ENCODE results near the gene ZNF765.

Gene ZNF765

DNA sequence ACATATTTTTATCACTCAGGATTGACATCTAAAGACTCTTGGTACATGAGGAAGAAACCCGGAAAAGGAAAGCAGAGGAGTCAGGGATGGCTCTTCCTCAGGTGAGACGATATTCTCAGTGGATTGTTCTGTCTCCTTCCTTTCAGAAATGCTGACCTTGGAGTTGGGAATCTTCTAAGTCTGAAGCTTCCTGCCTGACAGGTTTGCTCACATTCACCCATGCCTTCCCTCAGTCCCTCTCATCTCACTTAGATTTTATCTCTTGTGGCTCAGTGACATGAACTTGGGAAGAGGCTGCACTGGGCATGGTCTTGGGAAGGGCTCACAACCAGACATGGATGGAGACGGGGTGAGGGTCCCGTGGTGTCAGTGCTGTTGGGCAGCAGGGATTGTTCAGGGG is 22.8 kb upstream of the ZNF765 start:
- no peak for DNase-seq (ENCODE audit: low spot score)
- no peak for TF ChIP-seq CTCF (IDR thresholded peaks at IDR 0.05; ENCODE audit: borderline replicate concordance, control extremely low read depth, extremely low read depth, insufficient read depth, missing control alignments)
- in situ Hi-C loops (cut with MboI; ENCODE audit: low sequenced_read_pairs, unreplicated experiment) = no loop called here

DNA sequence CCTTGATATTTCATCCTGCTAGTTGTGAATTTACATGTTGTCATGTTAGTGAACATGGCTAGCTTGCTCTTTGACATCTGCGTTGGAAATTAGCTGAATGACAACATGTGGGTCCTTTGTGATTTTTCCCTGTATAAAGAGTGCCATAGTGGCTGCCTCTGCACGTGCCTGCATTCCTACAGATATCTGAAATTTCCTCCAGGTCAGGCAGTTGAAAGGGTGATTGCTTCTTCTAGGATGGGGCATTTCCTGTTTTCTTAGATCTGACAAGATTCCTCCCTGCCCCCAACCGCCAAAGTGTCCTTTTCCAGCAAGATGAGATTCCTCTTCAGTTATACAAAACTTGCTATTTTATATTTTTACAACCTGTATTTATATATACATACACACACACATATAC is 20.7 kb upstream of the ZNF765 start:
- in situ Hi-C loops (cut with MboI; ENCODE audit: low sequenced_read_pairs, unreplicated experiment) = no loop called here
- no peak for DNase-seq (ENCODE audit: low spot score)
- no peak for TF ChIP-seq CTCF (IDR thresholded peaks at IDR 0.05; ENCODE audit: borderline replicate concordance, control extremely low read depth, extremely low read depth, insufficient read depth, missing control alignments)

DNA sequence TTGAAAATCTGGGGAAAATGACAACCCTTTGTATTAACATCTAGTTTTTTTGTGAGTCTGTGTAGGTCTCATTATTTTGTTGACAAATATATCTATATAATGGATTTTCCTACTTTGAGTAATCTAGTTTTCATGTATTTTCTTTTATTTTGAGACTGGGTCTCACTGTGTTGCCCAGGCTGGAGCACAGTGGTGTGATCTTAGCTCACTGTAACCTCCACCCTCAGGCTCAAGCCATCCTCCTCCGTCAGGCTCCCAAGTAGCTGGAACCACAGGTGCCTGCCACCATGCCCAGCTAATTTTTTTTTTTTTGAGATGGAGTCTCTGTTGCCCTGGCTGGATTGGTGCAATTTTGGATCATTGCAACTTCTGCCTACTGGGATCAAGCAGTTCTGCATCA is 20.2 kb upstream of the ZNF765 start:
- in situ Hi-C loops (cut with MboI; ENCODE audit: low sequenced_read_pairs, unreplicated experiment) = no loop called here
- DNase-seq (ENCODE audit: low spot score) = no peak
- no peak for TF ChIP-seq CTCF (IDR thresholded peaks at IDR 0.05; ENCODE audit: borderline replicate concordance, control extremely low read depth, extremely low read depth, insufficient read depth, missing control alignments)

DNA sequence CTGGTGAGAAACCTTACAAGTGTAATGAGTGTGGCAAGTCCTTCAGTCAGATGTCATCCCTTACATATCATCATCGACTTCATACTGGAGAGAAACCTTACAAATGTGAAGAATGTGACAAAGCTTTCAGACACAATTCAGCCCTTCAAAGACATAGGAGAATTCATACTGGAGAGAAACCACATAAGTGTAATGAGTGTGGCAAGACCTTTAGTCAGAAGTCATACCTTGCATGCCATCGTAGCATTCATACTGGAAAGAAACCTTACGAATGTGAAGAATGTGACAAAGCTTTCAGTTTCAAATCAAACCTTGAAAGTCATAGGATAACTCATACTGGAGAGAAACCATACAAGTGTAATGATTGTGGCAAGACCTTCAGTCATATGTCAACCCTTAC is 13.6 kb upstream of the ZNF765 start:
- in situ Hi-C loops (cut with MboI; ENCODE audit: low sequenced_read_pairs, unreplicated experiment) = no loop called here
- DNase-seq (ENCODE audit: low spot score) = no peak
- TF ChIP-seq CTCF (IDR thresholded peaks at IDR 0.05; ENCODE audit: borderline replicate concordance, control extremely low read depth, extremely low read depth, insufficient read depth, missing control alignments) = no peak

GRCh38 chr19:53388168-53388567 is 6.8 kb upstream of the ZNF765 start:
- no peak for DNase-seq (ENCODE audit: low spot score)
- TF ChIP-seq CTCF (IDR thresholded peaks at IDR 0.05; ENCODE audit: borderline replicate concordance, control extremely low read depth, extremely low read depth, insufficient read depth, missing control alignments) = no peak
- in situ Hi-C loops (cut with MboI; ENCODE audit: low sequenced_read_pairs, unreplicated experiment) = no loop called here

- no peak for TF ChIP-seq CTCF (IDR thresholded peaks at IDR 0.05; ENCODE audit: borderline replicate concordance, control extremely low read depth, extremely low read depth, insufficient read depth, missing control alignments)
- in situ Hi-C loops (cut with MboI; ENCODE audit: low sequenced_read_pairs, unreplicated experiment) = no loop called here
- no peak for DNase-seq (ENCODE audit: low spot score)
Observed at GRCh38 chr19:53388904-53389303, 6.0 kb upstream of the ZNF765 start.

GRCh38 chr19:53389571-53389970 is 5.4 kb upstream of the ZNF765 start:
- in situ Hi-C loops (cut with MboI; ENCODE audit: low sequenced_read_pairs, unreplicated experiment) = no loop called here
- TF ChIP-seq CTCF (IDR thresholded peaks at IDR 0.05; ENCODE audit: borderline replicate concordance, control extremely low read depth, extremely low read depth, insufficient read depth, missing control alignments) = no peak
- DNase-seq (ENCODE audit: low spot score) = no peak
